Right cardiac atrium (tissue), 5 donors: Measurements from ENCODE around the gene DCLRE1A. TPM values are rescaled to one million over a fixed set of nuclear protein-coding genes. Genes with fewer than 3 reads are reported as not detected.

Experiments used
- ATAC-seq, 2 donors: fragments of 200-7000 bp; cut with Tn5 transposase; one replicate each; pipeline versions ENCODE4 v1.8.0 to v1.9.1; 2020; ENCODE audit warnings: moderate library complexity in 2 of 2, mild to moderate bottlenecking in 1 of 2
- DNase-seq, 3 donors: peaks; one replicate each; pipeline ENCODE4 v3.0.0-alpha.2; 2020
- H3K27ac ChIP-seq: one replicate; pipeline ENCODE4 v1.5.1; 2013; ENCODE audit warnings: mild to moderate bottlenecking, low read length, control low read depth, moderate library complexity
- H3K27me3 ChIP-seq: one replicate; pipeline ENCODE4 v1.6.1; 2013; ENCODE audit not compliant: control insufficient read depth, insufficient read depth
- H3K4me1 ChIP-seq: one replicate; pipeline ENCODE4 v1.6.1; 2013; ENCODE audit warnings: low read length; ENCODE audit not compliant: control insufficient read depth, insufficient read depth
- H3K4me3 ChIP-seq: one replicate; pipeline ENCODE4 v1.5.1; 2013; ENCODE audit warnings: low read length, control low read depth
- H3K9me3 ChIP-seq: one replicate; pipeline ENCODE4 v1.6.1; 2013; ENCODE audit warnings: low read length; ENCODE audit not compliant: control insufficient read depth
- WGBS: extraction: QIAGEN DNeasy Blood & Tissue Kit; methylation state at CpG from one replicate; pipeline ENCODE4 v1.1.7; 2013; 5-methylcytosine and 5-hydroxymethylcytosine counted together
- intact Hi-C, 4 donors: fragments of 100-400 bp; cut with DNase I; formaldehyde crosslinking; loops; one replicate each; pipeline versions ENCODE4 v1.11.0 to v1.14.0; 2022 to 2023
- polyA plus RNA-seq: library from polyadenylated mRNA; stranded (reverse); fragments of 200-250 nt; gene quantifications from one replicate; pipeline ENCODE4 v1.2.3, GENCODE V29; 2013
- total RNA-seq, 4 donors: library from RNA; stranded (reverse); fragmentation: NEBNext Ultra II Directional; extraction: Animal tissue kit (Norgen Biotek cat#: 25700); gene quantifications; one replicate each; pipeline ENCODE4 v1.2.1, GENCODE V29; 2021
- donor health status: healthy with polysubstance abuse.
- donor health status: DM: no; HTN: yes; CAD: no.
- donor health status: DM: no; HTN: no; CAD: no.
- donor health status: DM: no; HTN: yes; CAD: no; lungs with severe emphysema.
- donor health status: DM: yes; HTN: yes; CAD: no.

DCLRE1A gene
- total and polyA plus RNA-seq, 5 donors = 4.5 to 7.3 (median 6.6) TPM

GRCh38 chr10:113882240-113882639, 28.4 kb upstream of the DCLRE1A start:
- H3K9me3 ChIP-seq = no peaks in the 10 kb centered on the region
- ATAC-seq = no peak
- no peaks in the 10 kb centered on the region for H3K4me1 ChIP-seq
- H3K4me3 ChIP-seq = no peak overlapping the region
- intact Hi-C loops = no loop called here
- WGBS = 95% methylated on average over 2 of the region's 2 CpGs
- DNase-seq = no peak
- H3K27me3 ChIP-seq = no peaks in the 10 kb centered on the region
- no peak overlapping the region for H3K27ac ChIP-seq

GRCh38 chr10:113880236-113880635, 26.4 kb upstream of the DCLRE1A start:
- no peak for ATAC-seq
- intact Hi-C loops = no loop called here

GRCh38 chr10:113879691-113880090, 25.8 kb upstream of the DCLRE1A start:
- no peak for ATAC-seq
- intact Hi-C loops = no loop called here

More at GRCh38 chr10:113880236-113880635, 26.4 kb upstream of the DCLRE1A start:
- WGBS = 74% methylated on average over 1 of the region's 1 CpG
- H3K4me1 ChIP-seq = peaks cover under 1% of the 10 kb centered on the region
- no peaks in the 10 kb centered on the region for H3K27me3 ChIP-seq
- no peak overlapping the region for H3K4me3 ChIP-seq
- H3K9me3 ChIP-seq = no peaks in the 10 kb centered on the region
- H3K27ac ChIP-seq = no peak overlapping the region
- no peak for DNase-seq

GRCh38 chr10:113876461-113876860, 22.6 kb upstream of the DCLRE1A start:
- H3K4me3 ChIP-seq = no peak overlapping the region
- ATAC-seq = no peak
- H3K27ac ChIP-seq = no peak overlapping the region
- 75% methylated on average over 3 of the region's 3 CpGs for WGBS
- no peaks in the 10 kb centered on the region for H3K9me3 ChIP-seq
- H3K4me1 ChIP-seq = peaks cover 1% of the 10 kb centered on the region
- no peaks in the 10 kb centered on the region for H3K27me3 ChIP-seq
- DNase-seq = no peak
- intact Hi-C loops = no loop called here

More at GRCh38 chr10:113879691-113880090, 25.8 kb upstream of the DCLRE1A start:
- no peaks in the 10 kb centered on the region for H3K9me3 ChIP-seq
- 82% methylated on average over 2 of the region's 2 CpGs for WGBS
- H3K27me3 ChIP-seq = no peaks in the 10 kb centered on the region
- no peak overlapping the region for H3K4me3 ChIP-seq
- H3K4me1 ChIP-seq = peaks cover 1% of the 10 kb centered on the region
- no peak overlapping the region for H3K27ac ChIP-seq
- DNase-seq = no peak

GRCh38 chr10:113875212-113875611, 21.3 kb upstream of the DCLRE1A start:
- no peak for ATAC-seq
- H3K27me3 ChIP-seq = no peaks in the 10 kb centered on the region
- no peak overlapping the region for H3K4me3 ChIP-seq
- intact Hi-C loops = no loop called here
- peaks cover 1% of the 10 kb centered on the region for H3K4me1 ChIP-seq
- DNase-seq = no peak
- 98% methylated on average over 1 of the region's 1 CpG for WGBS
- no peaks in the 10 kb centered on the region for H3K9me3 ChIP-seq
- no peak overlapping the region for H3K27ac ChIP-seq

GRCh38 chr10:113872139-113873030, 18.5 kb upstream of the DCLRE1A start:
- Histone ChIP-seq H3K9me3 (no peaks in the 10 kb centered on the region), H3K4me1 (peaks cover 1% of the 10 kb centered on the region), H3K4me3 (no peak overlapping the region), H3K27me3 (no peaks in the 10 kb centered on the region), H3K27ac (no peak overlapping the region)
- no peak for DNase-seq
- intact Hi-C loops = no loop called here
- ATAC-seq = no peak
- WGBS = 96% methylated on average over 3 of the region's 3 CpGs

GRCh38 chr10:113869789-113870188, 15.9 kb upstream of the DCLRE1A start:
- ATAC-seq = no peak
- WGBS = 94% methylated on average over 2 of the region's 2 CpGs
- Histone ChIP-seq H3K27ac (no peak overlapping the region), H3K9me3 (no peaks in the 10 kb centered on the region), H3K27me3 (no peaks in the 10 kb centered on the region), H3K4me1 (peaks cover 3% of the 10 kb centered on the region), H3K4me3 (no peak overlapping the region)
- no peak for DNase-seq
- intact Hi-C loops = no loop called here

- ATAC-seq = no peak
- DNase-seq = no peak
- Histone ChIP-seq H3K27me3 (no peaks in the 10 kb centered on the region), H3K27ac (no peak overlapping the region), H3K4me1 (peaks cover 3% of the 10 kb centered on the region), H3K9me3 (no peaks in the 10 kb centered on the region), H3K4me3 (no peak overlapping the region)
- WGBS = 91% methylated on average over 4 of the region's 4 CpGs
- intact Hi-C loops = no loop called here
These were observed 14.0 kb upstream of the DCLRE1A start for GRCh38 chr10:113867904-113868303.

- Histone ChIP-seq H3K27ac (no peak overlapping the region), H3K9me3 (no peaks in the 10 kb centered on the region), H3K4me1 (peaks cover 3% of the 10 kb centered on the region), H3K4me3 (no peak overlapping the region), H3K27me3 (no peaks in the 10 kb centered on the region)
- ATAC-seq (peak in 1 of 2 donors; percentile 24), DNase-seq (no peak)
- intact Hi-C loops = no loop called here
- WGBS = 93% methylated on average over 5 of the region's 5 CpGs
These were observed 12.9 kb upstream of the DCLRE1A start for GRCh38 chr10:113866551-113867394.

- no peaks in the 10 kb centered on the region for H3K9me3 ChIP-seq
- intact Hi-C loops = no loop called here
- no peak overlapping the region for H3K27ac ChIP-seq
- no peaks in the 10 kb centered on the region for H3K27me3 ChIP-seq
- no peak for DNase-seq
- H3K4me1 ChIP-seq = peaks cover 3% of the 10 kb centered on the region
- no peak overlapping the region for H3K4me3 ChIP-seq
- 69% methylated on average over 3 of the region's 3 CpGs for WGBS
- no peak for ATAC-seq
These were observed 12.0 kb upstream of the DCLRE1A start for GRCh38 chr10:113865901-113866300.

- Histone ChIP-seq H3K27ac (no peak overlapping the region), H3K4me3 (no peak overlapping the region), H3K27me3 (no peaks in the 10 kb centered on the region), H3K4me1 (peaks cover 2% of the 10 kb centered on the region), H3K9me3 (no peaks in the 10 kb centered on the region)
- WGBS = 76% methylated on average over 2 of the region's 2 CpGs
- no peak for ATAC-seq
- no peak for DNase-seq
- intact Hi-C loops = loop anchor here in 1 of 4 donors (10.0 kb wide), 1 partner anchor 186 kb away; the partner anchor contains the start of gene ADRB1
These were observed 5.4 kb upstream of the DCLRE1A start for GRCh38 chr10:113859261-113859660.
